Measurements from ENCODE around the gene GPR150.
"Not testable (repeated sequence)": the region's sequence is repeated elsewhere in the genome, so short reads cannot be mapped to it uniquely, and the experiment has no call there.

The GPR150 gene

GRCh38 chr5:95623706-95624105, 3.8 kb downstream of the GPR150 start:
- DNase-seq (ENCODE audit: low read depth in 2 of 2): no peak

GRCh38 chr5:95624368-95624767, 4.5 kb downstream of the GPR150 start:
- DNase-seq (ENCODE audit: low read depth in 2 of 2): no peak

- no peak for DNase-seq (ENCODE audit: low read depth in 2 of 2)
These were observed 6.8 kb downstream of the GPR150 start for GRCh38 chr5:95626701-95627100.

GRCh38 chr5:95627971-95628810, 8.3 kb downstream of the GPR150 start:
- no peak for DNase-seq (ENCODE audit: low read depth in 2 of 2)

GRCh38 chr5:95628933-95629332, 9.0 kb downstream of the GPR150 start:
- DNase-seq (ENCODE audit: low read depth in 2 of 2): no peak

- no peak for DNase-seq (ENCODE audit: low read depth in 2 of 2)
These were observed 10.6 kb downstream of the GPR150 start for GRCh38 chr5:95630394-95630917.

- no peak for DNase-seq (ENCODE audit: low read depth in 2 of 2)
These were observed 11.5 kb downstream of the GPR150 start for GRCh38 chr5:95631255-95631958.

GRCh38 chr5:95631991-95632675, 12.2 kb downstream of the GPR150 start:
- DNase-seq (ENCODE audit: low read depth in 2 of 2): peak; percentile 65 to 74

GRCh38 chr5:95632942-95633341, 13.1 kb downstream of the GPR150 start:
- DNase-seq (ENCODE audit: low read depth in 2 of 2): not testable (repeated sequence)

GRCh38 chr5:95633671-95634070, 13.8 kb downstream of the GPR150 start:
- DNase-seq (ENCODE audit: low read depth in 2 of 2): no peak

- no peak for DNase-seq (ENCODE audit: low read depth in 2 of 2)
These were observed 14.2 kb downstream of the GPR150 start for GRCh38 chr5:95634081-95634480.

- no peak for DNase-seq (ENCODE audit: low read depth in 2 of 2)
These were observed 18.7 kb downstream of the GPR150 start for GRCh38 chr5:95638632-95639031.

GRCh38 chr5:95641741-95642220, 21.9 kb downstream of the GPR150 start:
- DNase-seq (ENCODE audit: low read depth in 2 of 2): no peak

- no peak for DNase-seq (ENCODE audit: low read depth in 2 of 2)
These were observed 23.3 kb downstream of the GPR150 start for GRCh38 chr5:95643152-95643551.

- DNase-seq (ENCODE audit: low read depth in 2 of 2): no peak
These were observed 24.6 kb downstream of the GPR150 start for GRCh38 chr5:95644351-95645042.

- not testable (repeated sequence) for DNase-seq (ENCODE audit: low read depth in 2 of 2)
These were observed 26.3 kb downstream of the GPR150 start for GRCh38 chr5:95646226-95646568.

- DNase-seq (ENCODE audit: low read depth in 2 of 2): peak; percentile 94 to 95
These were observed 26.9 kb downstream of the GPR150 start, which contains the start of gene RFESD for GRCh38 chr5:95646569-95647431. Gene RFESD (plus strand): TSS chr5:95646777. CDS start chr5:95652272, 5,495 bp downstream.

- DNase-seq (ENCODE audit: low read depth in 2 of 2): no peak
These were observed 28.3 kb downstream of the GPR150 start for GRCh38 chr5:95647886-95648860.

- no peak for DNase-seq (ENCODE audit: low read depth in 2 of 2)
These were observed 29.4 kb downstream of the GPR150 start for GRCh38 chr5:95649274-95649673.
